HG03565 (cell line): Measurements from ENCODE around the gene PPP3R2.
A peak's percentile ranks its signal among the peaks of the same experiment; 100 is the strongest.

Experiments
- ATAC-seq: cut with Tn5 transposase; IDR thresholded peaks from one replicate; pipeline ENCODE4 v1.9.1; 2021; ENCODE audit warnings: mild to moderate bottlenecking, moderate library complexity; ENCODE audit not compliant: unreplicated experiment

Gene PPP3R2

GRCh38 chr9:101594796-101595195, at the start of gene PPP3R2:
PPP3R2 (minus strand) TSS chr9:101594969; CDS start chr9:101594921, 48 bp downstream.
- ATAC-seq: no peak

GRCh38 chr9:101639785-101640665, 45.3 kb upstream of the PPP3R2 start:
- no peak for ATAC-seq

- no peak for ATAC-seq
Observed at GRCh38 chr9:101639311-101639710, 44.5 kb upstream of the PPP3R2 start.

GRCh38 chr9:101636247-101636646, 41.5 kb upstream of the PPP3R2 start:
- no peak for ATAC-seq

- ATAC-seq: no peak
Observed at GRCh38 chr9:101635473-101635872, 40.7 kb upstream of the PPP3R2 start.

- no peak for ATAC-seq
Observed at GRCh38 chr9:101634741-101635409, 40.1 kb upstream of the PPP3R2 start.

GRCh38 chr9:101632611-101633010, 37.8 kb upstream of the PPP3R2 start:
- ATAC-seq: no peak

- no peak for ATAC-seq
Observed at GRCh38 chr9:101631892-101632291, 37.1 kb upstream of the PPP3R2 start.

- ATAC-seq: no peak
Observed at GRCh38 chr9:101629636-101630035, 34.9 kb upstream of the PPP3R2 start.

- no peak for ATAC-seq
Observed at GRCh38 chr9:101628173-101628572, 33.4 kb upstream of the PPP3R2 start.

GRCh38 chr9:101626295-101626694, 31.5 kb upstream of the PPP3R2 start:
- ATAC-seq: no peak

GRCh38 chr9:101625876-101626275, 31.1 kb upstream of the PPP3R2 start:
- ATAC-seq: no peak

GRCh38 chr9:101620452-101620851, 25.7 kb upstream of the PPP3R2 start:
- ATAC-seq: no peak

- ATAC-seq: no peak
Observed at GRCh38 chr9:101618698-101619097, 23.9 kb upstream of the PPP3R2 start.

GRCh38 chr9:101605547-101605946, 10.8 kb upstream of the PPP3R2 start:
- ATAC-seq: no peak

GRCh38 chr9:101604296-101604695, 9.5 kb upstream of the PPP3R2 start:
- no peak for ATAC-seq

GRCh38 chr9:101601904-101602765, 7.4 kb upstream of the PPP3R2 start:
- ATAC-seq: peak; percentile 74

GRCh38 chr9:101593345-101593744, 1.4 kb downstream of the PPP3R2 start:
- ATAC-seq: no peak

- ATAC-seq: no peak
Observed at GRCh38 chr9:101592788-101593187, 2.0 kb downstream of the PPP3R2 start.

GRCh38 chr9:101591787-101592446, 2.9 kb downstream of the PPP3R2 start:
- no peak for ATAC-seq

GRCh38 chr9:101590901-101591300, 3.9 kb downstream of the PPP3R2 start:
- no peak for ATAC-seq
